PC-3 (cell line): ENCODE results near the gene GABBR2. TPM values are rescaled to one million over a fixed set of nuclear protein-coding genes. Genes with fewer than 3 reads are reported as not detected.

ENCODE experiments used
- ATAC-seq: fragments of 200-7000 bp; cut with Tn5 transposase; 2 replicates; pipeline ENCODE4 v1.9.1; 2020; ENCODE audit warnings: mild to moderate bottlenecking, moderate library complexity
- BruUV-seq: library from RNA; stranded (reverse); fragments of 400-500 nt; replicated peaks from 2 replicates; lab custom pipeline; 2021; lab: Mats Ljungman, UMichigan
- CTCF ChIA-PET: fragments of 300-600 bp; sonication (Branson Sonifier 250); formaldehyde crosslinking; loops from one replicate; lab custom pipeline; 2022; ENCODE audit warnings: antibody characterized with exemption; lab: Charles Lee
- POLR2A ChIA-PET: fragments of 300-600 bp; sonication (Branson Sonifier 250); formaldehyde crosslinking; loops from one replicate; lab custom pipeline; 2022; ENCODE audit warnings: antibody characterized with exemption; ENCODE audit not compliant: unreplicated experiment; lab: Charles Lee
- DNase-seq: peaks from one replicate; pipeline ENCODE4 v3.0.0-alpha.2; 2015
- H2AFZ ChIP-seq: fragments of 300-600 bp; sonication (generic); 2 replicates; pipeline ENCODE4 v1.6.0; 2016; ENCODE audit warnings: antibody characterized with exemption, low read length
- H3F3A ChIP-seq: fragments of 300-600 bp; sonication (generic); one replicate; pipeline ENCODE4 v1.6.0; 2017; ENCODE audit warnings: antibody characterized with exemption, low read length, control low read depth, mild to moderate bottlenecking; ENCODE audit not compliant: unreplicated experiment
- H3K27ac ChIP-seq: fragments of 300-600 bp; sonication (generic); 2 replicates; pipeline ENCODE4 v1.5.1; 2016; ENCODE audit warnings: mild to moderate bottlenecking, low read length
- H3K27me3 ChIP-seq: fragments of 300-600 bp; sonication (generic); 2 replicates; pipeline ENCODE4 v1.6.1; 2016; ENCODE audit warnings: low read length, mixed read lengths
- H3K36me3 ChIP-seq: fragments of 300-600 bp; sonication (generic); 2 replicates; pipeline ENCODE4 v1.6.1; 2016; ENCODE audit warnings: low read depth, mixed run types, low read length, mixed read lengths
- H3K4me1 ChIP-seq: fragments of 300-600 bp; sonication (generic); 2 replicates; pipeline ENCODE4 v1.5.1; 2016; ENCODE audit warnings: low read length; ENCODE audit not compliant: insufficient read depth
- H3K4me2 ChIP-seq: fragments of 300-600 bp; sonication (generic); 2 replicates; pipeline ENCODE4 v1.6.0; 2016; ENCODE audit warnings: low read length
- H3K4me3 ChIP-seq: fragments of 300-600 bp; sonication (generic); 2 replicates; pipeline ENCODE4 v1.5.1; 2016; ENCODE audit warnings: mild to moderate bottlenecking, low read length, mixed read lengths
- H3K79me2 ChIP-seq: fragments of 300-600 bp; sonication (generic); 2 replicates; pipeline ENCODE4 v1.6.1; 2017; ENCODE audit warnings: low read length, mixed read lengths
- H3K9ac ChIP-seq: fragments of 300-600 bp; sonication (generic); 2 replicates; pipeline ENCODE4 v1.6.0; 2016; ENCODE audit warnings: mild to moderate bottlenecking, low read length
- H3K9me2 ChIP-seq: fragments of 300-600 bp; sonication (generic); replicated peaks from 2 replicates; pipeline ENCODE4 v1.6.1; 2016; ENCODE audit warnings: mixed run types, low read length, mixed read lengths
- H3K9me3 ChIP-seq: fragments of 300-600 bp; sonication (generic); 2 replicates; pipeline ENCODE4 v1.6.1; 2016; ENCODE audit warnings: low read length, mixed read lengths
- H4K20me1 ChIP-seq: fragments of 300-600 bp; sonication (generic); 2 replicates; pipeline ENCODE4 v1.6.1; 2016; ENCODE audit warnings: low read length, mixed read lengths
- CTCF ChIP-seq: fragments of 300-600 bp; sonication (generic); conservative IDR thresholded peaks from 2 replicates; pipeline ENCODE4 v1.5.1; 2017; ENCODE audit warnings: antibody characterized with exemption, low read depth, mild to moderate bottlenecking, low read length
- EZH2 ChIP-seq: fragments of 300-600 bp; sonication (generic); IDR thresholded peaks from one replicate; pipeline ENCODE4 v1.6.1; 2017; ENCODE audit warnings: antibody characterized with exemption, mild to moderate bottlenecking, low read length; ENCODE audit not compliant: unreplicated experiment
- EZH2phosphoT487 ChIP-seq: fragments of 300-600 bp; sonication (generic); IDR thresholded peaks from 2 replicates; pipeline ENCODE4 v1.6.1; 2018; ENCODE audit warnings: mild to moderate bottlenecking, antibody characterized with exemption, low read length, borderline replicate concordance
- intact Hi-C: fragments of 100-400 bp; cut with micrococcal nuclease; formaldehyde crosslinking; loops from 2 replicates; pipeline ENCODE4 v1.9.0; 2023
- total RNA-seq: library from RNA; depleted of rRNA; stranded (reverse); fragments of >200 nt; gene quantifications from 2 replicates; pipeline ENCODE4 v1.2.3, GENCODE V29; 2014

The GABBR2 gene
- total RNA-seq, 1 experiment from 2014 or later: 0.44 TPM

GRCh38 chr9:98438666-98439065 lies 270.1 kb downstream of the GABBR2 start:
- H3K79me2 ChIP-seq: no peaks in the 10 kb centered on the region
- DNase-seq (no peak), ATAC-seq (no peak)
- ChIA-PET POLR2A (no interaction called here), CTCF (no interaction called here)
- no peaks in the 10 kb centered on the region for H3K9me2 ChIP-seq
- no peaks in the 10 kb centered on the region for H3K4me1 ChIP-seq
- intact Hi-C loops: no loop called here
- no peak overlapping the region for H2AFZ ChIP-seq
- no peaks in the 10 kb centered on the region for H3K27me3 ChIP-seq
- H3K36me3 ChIP-seq: no peaks in the 10 kb centered on the region
- H4K20me1 ChIP-seq: no peaks in the 10 kb centered on the region
- no peak for TF ChIP-seq EZH2
- TF ChIP-seq CTCF: no peak
- no peak for TF ChIP-seq EZH2phosphoT487
- no peak overlapping the region for H3K9ac ChIP-seq
- H3K27ac ChIP-seq: no peak overlapping the region
- BruUV-seq: no TSS peak
- H3K4me2 ChIP-seq: no peak overlapping the region
- H3K4me3 ChIP-seq: no peak overlapping the region
- no peaks in the 10 kb centered on the region for H3K9me3 ChIP-seq
- no peaks in the 10 kb centered on the region for H3F3A ChIP-seq

- H3K27me3 ChIP-seq: no peaks in the 10 kb centered on the region
- H3K9me3 ChIP-seq: no peaks in the 10 kb centered on the region
- TF ChIP-seq EZH2 (no peak), CTCF (no peak), EZH2phosphoT487 (no peak)
- no peaks in the 10 kb centered on the region for H3K4me1 ChIP-seq
- ChIA-PET CTCF (no interaction called here), POLR2A (no interaction called here)
- H3K4me2 ChIP-seq: no peak overlapping the region
- H3F3A ChIP-seq: no peaks in the 10 kb centered on the region
- H3K9me2 ChIP-seq: no peaks in the 10 kb centered on the region
- no peak overlapping the region for H3K4me3 ChIP-seq
- no peak overlapping the region for H3K27ac ChIP-seq
- no peaks in the 10 kb centered on the region for H3K79me2 ChIP-seq
- BruUV-seq: no TSS peak
- no peaks in the 10 kb centered on the region for H4K20me1 ChIP-seq
- H3K9ac ChIP-seq: no peak overlapping the region
- no peak overlapping the region for H2AFZ ChIP-seq
- intact Hi-C loops: no loop called here
- DNase-seq (no peak), ATAC-seq (no peak)
- no peaks in the 10 kb centered on the region for H3K36me3 ChIP-seq
Measured at GRCh38 chr9:98437458-98438034, 271.2 kb downstream of the GABBR2 start.

GRCh38 chr9:98432960-98433359 lies 275.8 kb downstream of the GABBR2 start:
- Histone ChIP-seq H3K36me3 (no peaks in the 10 kb centered on the region), H3K4me3 (no peak overlapping the region), H3K4me1 (no peaks in the 10 kb centered on the region), H3K27ac (no peak overlapping the region), H3K9me2 (no peaks in the 10 kb centered on the region), H3F3A (no peaks in the 10 kb centered on the region), H3K9ac (no peak overlapping the region), H3K27me3 (no peaks in the 10 kb centered on the region), H3K79me2 (no peaks in the 10 kb centered on the region), H3K4me2 (no peak overlapping the region), H3K9me3 (no peaks in the 10 kb centered on the region), H2AFZ (no peak overlapping the region), H4K20me1 (no peaks in the 10 kb centered on the region)
- ChIA-PET CTCF (no interaction called here), POLR2A (no interaction called here)
- TF ChIP-seq CTCF (no peak), EZH2 (no peak), EZH2phosphoT487 (no peak)
- no peak for ATAC-seq
- intact Hi-C loops: no loop called here
- no peak for DNase-seq
- BruUV-seq: no TSS peak
